ENCODE data around the gene CYP4F8. TPM values are rescaled to one million over a fixed set of nuclear protein-coding genes. Genes with fewer than 3 reads are reported as not detected.
"Not testable (repeated sequence)": the region's sequence is repeated elsewhere in the genome, so short reads cannot be mapped to it uniquely, and the experiment has no call there.

Gene CYP4F8
- polyA plus RNA-seq, 1 donor = 0.08 TPM

DNA sequence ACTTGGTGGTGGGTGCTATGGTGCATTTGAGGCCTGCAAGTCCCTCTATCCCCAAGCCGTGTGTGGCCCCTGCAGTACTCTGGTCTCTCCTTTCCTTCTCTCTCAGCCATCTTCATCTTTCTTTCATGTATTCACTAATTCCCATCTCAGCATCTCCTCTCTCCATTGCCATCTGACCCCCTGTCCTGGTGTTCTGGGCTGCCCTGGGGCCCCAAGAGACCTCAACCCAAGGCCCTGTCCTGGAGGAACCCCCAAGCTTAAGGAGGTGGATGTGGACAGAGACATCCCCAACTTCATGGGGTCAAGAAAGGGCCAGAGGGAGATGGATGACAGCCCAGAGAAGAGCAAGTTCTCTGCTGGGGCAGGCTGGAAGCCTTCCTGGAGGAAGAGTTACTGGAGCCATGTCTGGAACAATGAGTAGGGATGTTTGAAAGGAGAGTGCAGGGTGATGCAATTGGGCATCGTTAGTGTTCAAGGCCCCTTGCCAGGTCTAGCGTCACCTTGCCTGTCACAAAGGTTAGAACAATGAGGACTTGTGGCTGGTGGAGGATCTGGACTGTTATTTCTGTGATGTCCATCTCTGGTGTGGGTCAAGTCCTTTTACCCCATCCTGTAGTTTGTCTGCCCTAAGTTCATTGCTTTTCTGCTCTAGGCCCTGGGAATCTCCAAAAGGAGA is 29.2 kb downstream of the CYP4F8 start:
- no peak for DNase-seq

DNA sequence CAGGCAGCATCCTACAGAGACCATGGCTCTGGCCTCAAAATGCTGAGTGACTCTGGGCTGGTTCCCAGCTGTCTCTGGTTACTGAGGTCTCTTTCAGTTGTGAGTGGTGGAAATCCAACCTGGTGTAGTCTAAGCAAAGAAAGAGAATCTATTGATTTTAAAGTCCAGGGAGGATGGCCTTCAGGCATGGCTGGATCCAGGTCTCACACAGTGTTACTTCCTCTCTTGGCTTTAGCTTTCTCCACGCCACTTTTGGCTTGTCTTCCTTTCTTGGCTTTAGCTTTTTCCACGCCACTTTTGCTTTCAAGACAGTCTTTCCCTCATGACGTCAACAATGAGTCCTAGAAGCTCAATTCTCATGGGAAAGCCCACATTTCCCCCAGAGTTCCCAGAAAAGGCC is 29.8 kb downstream of the CYP4F8 start:
- DNase-seq = no peak

GRCh38 chr19:15649526-15649925 is 34.5 kb downstream of the CYP4F8 start:
- DNase-seq = no peak

- DNase-seq = not testable (repeated sequence)
Observed at GRCh38 chr19:15650123-15650522, 35.1 kb downstream of the CYP4F8 start.

- no peak for DNase-seq
Observed at GRCh38 chr19:15651791-15652190, 36.8 kb downstream of the CYP4F8 start.

GRCh38 chr19:15652559-15653278 is 37.7 kb downstream of the CYP4F8 start:
- no peak for DNase-seq

DNA sequence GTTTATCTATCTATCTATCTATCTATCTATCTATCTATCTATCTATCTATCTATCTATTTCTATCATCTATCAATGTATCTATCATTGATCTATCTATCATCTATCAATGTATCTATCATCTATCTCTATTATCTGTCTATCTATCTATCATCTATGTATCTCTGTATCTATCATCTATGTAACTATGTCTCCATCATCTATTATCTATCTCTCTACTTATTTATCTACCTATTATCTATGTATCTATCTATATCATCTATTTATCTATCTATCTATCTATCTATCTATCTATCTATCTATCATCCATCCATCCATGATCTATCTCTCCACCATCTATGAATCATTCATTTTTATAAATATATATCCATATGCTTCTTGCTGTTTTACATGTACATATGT is 41.4 kb downstream of the CYP4F8 start:
- no peak for DNase-seq

DNA sequence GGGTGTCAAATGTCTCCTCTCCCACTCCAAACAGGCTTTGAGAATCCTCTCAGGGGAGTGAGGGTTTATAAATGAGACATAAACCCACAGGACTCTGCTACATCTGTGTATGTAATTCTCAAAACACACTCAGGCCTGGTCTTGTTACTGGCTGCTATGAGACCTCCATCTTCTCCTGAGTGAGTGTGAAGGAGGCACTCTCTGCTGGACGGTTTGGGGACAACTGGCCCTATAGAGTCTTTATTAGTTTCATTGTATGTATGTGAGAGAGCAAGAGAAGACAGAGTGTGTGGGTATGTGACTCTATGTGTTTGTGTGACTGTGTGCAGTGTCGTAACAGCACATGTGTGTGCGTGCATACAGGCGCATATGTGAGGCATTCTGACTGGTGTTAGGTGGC is 48.2 kb downstream of the CYP4F8 start:
- DNase-seq = no peak

DNA sequence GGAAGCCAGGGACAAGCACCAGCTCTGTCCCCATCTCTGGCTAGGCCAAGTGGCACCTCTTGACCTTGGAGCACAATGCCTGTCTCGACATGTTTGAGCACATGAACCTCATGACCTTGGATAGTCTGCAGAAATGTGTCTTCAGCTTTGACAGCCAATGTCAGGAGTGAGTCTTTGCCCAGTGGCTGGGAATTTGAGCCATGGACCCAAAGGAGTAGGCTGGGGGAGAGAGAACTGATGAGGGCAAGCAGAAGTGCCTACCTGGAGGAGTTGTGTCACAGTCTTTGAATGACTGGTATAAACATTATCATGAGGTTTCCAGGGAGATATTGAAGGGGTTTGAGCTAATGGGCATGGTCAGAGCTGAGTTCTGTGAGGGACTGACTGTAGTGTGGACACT is 51.2 kb downstream of the CYP4F8 start:
- DNase-seq = no peak

- DNase-seq = no peak
Observed at GRCh38 chr19:15666883-15667282, 51.9 kb downstream of the CYP4F8 start.

DNA sequence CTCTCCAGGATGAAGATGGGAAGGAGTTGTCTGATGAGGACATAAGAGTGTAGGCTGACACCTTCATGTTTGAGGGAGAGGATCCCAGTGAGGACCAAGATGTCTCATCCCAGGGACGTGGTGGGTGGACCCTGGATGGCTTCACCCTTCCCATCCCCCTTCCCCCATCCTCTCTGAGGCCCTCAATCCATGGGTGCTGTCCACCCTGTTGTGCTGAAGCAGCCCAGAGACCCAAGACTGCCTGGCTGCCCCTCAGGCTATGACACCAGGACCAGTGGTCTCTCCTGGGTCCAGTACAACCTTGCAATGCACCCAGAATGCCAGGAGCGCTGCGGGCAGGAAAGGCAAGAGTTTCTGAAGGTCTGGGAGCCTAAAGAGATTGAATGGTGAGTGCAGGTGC is 54.4 kb downstream of the CYP4F8 start:
- no peak for DNase-seq

GRCh38 chr19:15669891-15670290 is 54.9 kb downstream of the CYP4F8 start:
- no peak for DNase-seq

- DNase-seq = no peak
Observed at GRCh38 chr19:15671237-15671821, 56.3 kb downstream of the CYP4F8 start.

- no peak for DNase-seq
Observed at GRCh38 chr19:15671891-15672579, 57.0 kb downstream of the CYP4F8 start.

- no peak for DNase-seq
Observed at GRCh38 chr19:15672580-15673175, 57.7 kb downstream of the CYP4F8 start, which contains the start of gene CYP4F12. Gene CYP4F12, plus strand, starts transcription at chr19:15673087. Its CDS starts 443 bp downstream, at chr19:15673530.

- no peak for DNase-seq
Observed at GRCh38 chr19:15673176-15673654, 58.2 kb downstream of the CYP4F8 start.

DNA sequence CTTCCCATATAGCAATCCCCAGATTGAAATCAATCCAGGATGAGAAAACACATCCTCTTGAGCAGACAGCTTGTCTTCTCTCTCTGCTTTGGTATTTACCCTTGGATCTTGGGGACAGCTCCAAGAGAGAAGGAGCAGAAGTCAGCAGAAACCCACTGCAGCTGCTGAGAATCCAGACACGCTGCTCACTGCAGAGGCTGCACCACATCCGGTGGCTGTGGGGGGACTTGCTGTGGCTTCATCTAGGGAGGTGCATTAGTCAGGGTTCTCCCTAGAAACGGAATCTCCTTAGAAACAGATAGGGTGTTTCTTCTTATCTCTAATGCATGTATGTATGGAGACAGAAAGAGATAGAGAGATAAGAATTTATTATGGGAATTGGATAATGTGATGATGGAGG is 60.5 kb downstream of the CYP4F8 start:
- DNase-seq = no peak

- no peak for DNase-seq
Observed at GRCh38 chr19:15679089-15679488, 64.1 kb downstream of the CYP4F8 start.

DNA sequence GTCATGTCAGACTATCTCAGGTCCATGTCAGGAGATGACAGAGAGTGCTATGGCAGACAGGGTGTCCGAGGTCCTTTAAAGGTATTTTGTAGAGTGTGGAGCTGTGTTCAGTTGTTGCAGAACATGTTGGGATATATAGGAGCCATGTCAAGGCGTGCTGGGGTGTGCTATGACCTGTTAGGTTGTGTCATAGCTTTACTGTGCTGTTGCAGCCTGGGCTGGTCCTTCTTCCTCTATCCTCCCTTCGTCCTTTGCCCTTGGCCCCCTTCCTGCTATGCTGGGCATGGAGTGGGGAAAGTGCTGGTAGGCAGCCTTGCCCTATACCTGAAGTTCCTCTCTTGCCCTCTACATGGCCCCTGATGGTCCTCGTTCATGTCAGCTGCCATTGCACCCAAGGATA is 64.8 kb downstream of the CYP4F8 start:
- DNase-seq = not testable (repeated sequence)
